ENCODE results near the gene ASB18. TPM values are rescaled to one million over a fixed set of nuclear protein-coding genes. Genes with fewer than 3 reads are reported as not detected.

Gene ASB18
- total RNA-seq, 1 donor from 2014 or later, result 2.2 TPM

DNA sequence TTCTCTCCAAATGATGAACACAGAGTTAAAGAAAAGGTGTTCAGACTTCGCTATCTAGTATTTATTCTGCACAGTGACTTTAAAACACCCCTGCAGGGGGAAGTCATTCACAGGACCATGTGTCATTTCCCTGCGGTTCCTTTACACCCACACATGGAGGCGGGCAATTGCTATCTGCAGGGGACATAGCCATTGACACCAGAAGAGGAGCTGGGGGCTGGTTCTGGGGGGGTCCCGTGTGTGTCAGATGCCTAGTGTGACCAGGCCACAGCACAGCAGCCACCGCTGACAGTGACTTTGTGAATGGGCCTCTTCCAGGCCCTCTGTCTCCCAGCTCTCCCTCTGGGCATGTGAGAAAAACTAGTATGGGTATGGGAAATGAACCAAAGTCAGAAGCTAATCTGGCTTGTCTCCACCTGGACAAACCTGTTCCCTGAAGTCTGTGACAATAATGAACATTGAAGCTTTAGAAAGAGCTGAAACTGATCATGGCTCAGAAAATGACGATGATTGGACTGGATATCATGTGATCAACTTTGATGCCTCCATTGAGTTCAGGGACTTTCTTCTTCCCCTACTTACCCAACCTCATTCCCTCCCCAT is 88.6 kb downstream of the ASB18 start:
- no peak for DNase-seq (ENCODE audit: low spot score)

DNA sequence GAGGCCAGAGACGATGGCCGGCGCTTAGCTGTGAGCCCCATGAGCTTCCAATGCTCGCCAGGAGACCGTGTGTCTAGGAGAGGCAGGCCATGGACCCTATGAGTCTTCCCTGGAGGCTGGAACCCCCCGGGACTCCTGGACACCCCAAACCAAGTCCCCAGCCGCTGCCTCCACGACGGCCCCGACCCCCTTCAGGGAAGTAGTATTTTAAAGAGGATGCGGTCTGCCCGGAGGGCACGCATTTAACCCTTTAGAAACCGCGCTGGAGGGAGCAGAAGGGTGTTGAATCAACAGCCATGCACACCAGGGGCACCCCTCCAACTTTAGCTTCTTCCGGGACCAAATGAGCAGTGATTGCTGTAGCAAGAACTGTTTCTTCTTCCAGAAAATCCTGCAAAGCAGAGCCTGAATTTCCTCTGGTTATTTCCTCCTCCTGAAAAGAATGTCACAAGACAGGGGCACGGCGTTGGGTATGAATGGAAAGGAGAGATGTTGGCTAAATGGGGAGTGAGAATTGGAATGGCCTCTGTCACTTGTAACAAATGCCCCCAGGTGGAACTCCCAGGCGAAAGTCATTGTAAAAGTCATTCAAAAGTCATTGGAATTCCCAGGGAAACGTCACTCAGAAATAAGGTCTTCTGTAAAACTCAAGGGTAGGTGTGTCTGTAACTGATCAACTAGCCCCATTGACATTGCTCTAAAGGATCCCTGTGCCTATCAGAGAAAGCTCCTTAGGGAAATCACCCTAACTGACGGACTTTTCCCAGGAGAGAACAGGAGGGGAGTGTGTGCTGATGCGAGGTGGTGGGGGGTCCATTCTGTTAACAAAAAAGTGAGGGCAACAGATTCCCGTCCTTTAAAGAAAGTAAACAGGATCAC is 90.2 kb downstream of the ASB18 start:
- DNase-seq (ENCODE audit: low spot score), result no peak

DNA sequence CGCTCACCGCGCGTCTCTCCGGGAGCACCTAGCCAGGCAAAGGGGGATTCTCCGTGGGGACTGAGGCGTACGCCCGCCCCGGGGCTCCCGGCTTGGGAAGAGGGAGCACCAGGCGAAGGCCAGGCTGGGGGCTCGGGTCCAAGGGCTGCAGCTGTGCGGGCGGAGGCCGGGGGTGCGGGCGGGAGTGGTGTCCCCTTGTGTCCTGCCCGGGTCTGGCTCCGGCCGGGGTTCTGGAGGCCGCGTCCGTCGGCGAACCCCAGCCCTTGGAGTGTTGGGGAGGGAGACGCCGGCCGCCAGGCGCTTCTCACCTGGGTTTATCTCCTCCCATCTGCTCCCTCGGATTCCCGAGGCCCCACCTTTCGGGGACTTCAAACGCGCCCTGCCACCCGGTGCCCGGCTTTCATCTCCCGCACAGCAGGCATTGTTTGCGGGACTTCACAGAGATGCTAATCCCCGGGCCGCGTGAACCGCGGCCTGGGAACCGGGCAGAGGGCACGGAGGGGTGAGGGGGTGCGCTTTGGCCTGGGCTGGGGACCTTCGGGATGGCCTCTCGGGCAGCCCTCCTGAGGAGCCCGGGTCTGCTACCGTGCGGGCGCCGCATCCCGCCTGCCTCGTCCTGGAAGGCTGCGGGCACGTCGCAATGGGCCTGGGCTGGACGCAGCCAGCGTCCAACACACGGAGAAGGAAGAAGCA is 91.0 kb downstream of the ASB18 start:
- no peak for DNase-seq (ENCODE audit: low spot score)

DNA sequence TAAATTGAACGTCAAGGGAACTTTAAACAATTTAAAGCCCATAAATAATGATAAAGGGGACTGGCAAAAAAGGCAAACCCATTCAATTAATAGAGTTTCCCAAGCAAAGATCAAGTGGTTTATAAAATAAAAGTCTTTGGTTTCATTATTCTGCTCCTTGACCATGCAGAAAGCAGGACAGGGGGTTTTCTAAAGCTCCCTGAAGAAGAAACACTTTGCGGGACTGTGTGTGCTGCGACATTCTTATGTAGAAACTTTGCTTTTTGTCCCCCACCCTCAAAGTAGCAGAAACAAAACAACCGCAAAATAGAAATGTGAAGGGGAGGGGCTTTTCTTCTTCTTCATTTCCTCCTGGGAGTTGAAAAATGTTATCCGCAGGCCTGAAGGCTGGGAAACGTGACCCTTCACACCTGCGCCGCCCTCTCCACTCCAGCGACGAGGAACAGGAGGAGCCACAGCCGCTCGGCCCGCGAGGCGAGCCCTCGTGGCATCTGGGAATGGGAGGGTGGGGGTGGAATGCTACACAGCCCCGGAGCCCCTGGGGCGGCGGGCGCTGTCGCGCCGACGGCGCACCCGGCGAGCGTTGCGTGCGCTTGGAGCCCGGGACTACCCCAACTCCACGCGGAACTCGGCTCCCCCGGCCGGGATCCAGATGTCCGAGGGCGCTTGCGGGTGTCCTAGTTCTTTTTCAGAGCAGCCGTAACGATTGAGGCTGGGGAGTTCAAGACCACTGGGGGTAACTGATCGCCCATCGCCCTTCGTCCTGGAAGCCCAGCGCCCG is 91.8 kb downstream of the ASB18 start:
- DNase-seq (ENCODE audit: low spot score), result no peak

DNA sequence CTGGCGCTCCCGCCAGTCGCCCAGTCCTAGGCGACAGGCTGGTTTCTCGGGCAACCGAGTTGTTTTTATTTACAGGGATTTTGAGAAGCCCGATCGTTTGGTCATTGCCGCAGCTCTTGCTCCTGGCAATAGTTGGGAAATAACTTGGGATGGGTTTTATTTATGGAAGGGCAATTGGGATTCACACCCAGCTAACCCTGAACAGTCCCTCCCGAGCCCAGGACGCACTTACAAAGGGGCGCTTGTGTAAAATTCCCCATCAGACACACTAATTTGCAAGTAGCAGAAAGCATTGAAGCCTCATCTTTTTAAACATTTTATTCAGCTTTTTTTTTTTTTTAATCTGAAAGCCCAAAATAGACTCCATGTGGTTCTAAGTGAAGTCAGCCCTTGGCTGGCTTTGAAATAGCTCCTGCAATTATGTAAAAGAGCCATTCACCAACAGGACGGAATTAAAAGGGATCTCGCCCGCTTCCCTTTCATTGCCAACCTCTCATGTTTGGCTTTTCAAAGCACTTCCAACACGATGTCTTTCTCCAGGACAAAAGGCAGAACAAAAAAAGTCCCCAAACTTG is 92.4 kb downstream of the ASB18 start:
- DNase-seq (ENCODE audit: low spot score), result no peak

DNA sequence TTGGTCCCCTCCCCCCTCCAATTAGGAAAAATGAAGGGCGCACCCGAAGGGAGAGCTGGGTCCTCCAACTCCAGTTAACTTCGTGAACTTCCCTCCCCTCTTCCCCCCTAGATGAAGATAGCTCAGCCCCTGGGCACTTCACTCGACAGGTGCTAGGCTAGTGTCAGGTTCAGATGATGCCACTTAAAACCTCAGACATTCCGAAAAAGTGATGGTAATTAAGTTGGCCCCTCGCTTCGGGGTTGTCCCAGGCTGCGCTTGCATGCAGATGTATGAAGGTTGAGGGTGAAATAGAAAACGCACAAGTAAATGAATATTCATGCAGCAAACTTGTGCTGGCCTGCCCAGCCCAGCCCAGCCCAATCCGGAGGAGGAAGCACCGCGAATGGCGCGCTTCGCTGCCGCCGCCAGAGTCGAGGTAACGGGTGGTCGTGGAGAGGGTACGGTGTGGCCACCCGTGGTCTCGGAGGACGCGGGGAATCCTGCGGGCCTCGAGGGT is 93.0 kb downstream of the ASB18 start:
- no peak for DNase-seq (ENCODE audit: low spot score)

DNA sequence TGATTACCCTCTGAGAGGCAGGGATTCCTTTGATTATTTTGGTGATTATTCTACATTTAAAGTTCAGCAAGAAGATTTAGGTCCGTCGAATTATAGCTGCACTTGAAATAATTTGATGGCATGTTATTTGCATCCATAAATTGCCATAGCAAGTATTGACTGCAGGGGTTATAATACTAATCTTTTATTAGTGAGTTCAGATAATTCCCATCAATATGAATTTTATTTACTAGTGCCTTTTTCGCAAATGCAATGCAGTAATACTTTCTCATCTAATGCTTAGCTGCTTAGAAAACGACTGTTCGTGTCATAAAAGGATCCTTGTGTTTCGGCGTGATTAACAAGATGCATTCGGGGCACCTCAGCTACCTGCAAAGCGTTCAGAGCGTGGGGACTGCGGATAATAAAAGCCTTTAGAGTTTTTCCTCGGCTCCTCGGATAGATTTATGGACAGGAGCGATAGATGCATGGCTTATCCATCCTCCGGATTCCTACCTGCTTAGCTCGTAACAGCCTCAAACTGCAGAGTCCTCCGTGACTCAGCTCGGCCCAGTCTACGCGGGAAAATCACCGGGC is 93.5 kb downstream of the ASB18 start:
- no peak for DNase-seq (ENCODE audit: low spot score)

DNA sequence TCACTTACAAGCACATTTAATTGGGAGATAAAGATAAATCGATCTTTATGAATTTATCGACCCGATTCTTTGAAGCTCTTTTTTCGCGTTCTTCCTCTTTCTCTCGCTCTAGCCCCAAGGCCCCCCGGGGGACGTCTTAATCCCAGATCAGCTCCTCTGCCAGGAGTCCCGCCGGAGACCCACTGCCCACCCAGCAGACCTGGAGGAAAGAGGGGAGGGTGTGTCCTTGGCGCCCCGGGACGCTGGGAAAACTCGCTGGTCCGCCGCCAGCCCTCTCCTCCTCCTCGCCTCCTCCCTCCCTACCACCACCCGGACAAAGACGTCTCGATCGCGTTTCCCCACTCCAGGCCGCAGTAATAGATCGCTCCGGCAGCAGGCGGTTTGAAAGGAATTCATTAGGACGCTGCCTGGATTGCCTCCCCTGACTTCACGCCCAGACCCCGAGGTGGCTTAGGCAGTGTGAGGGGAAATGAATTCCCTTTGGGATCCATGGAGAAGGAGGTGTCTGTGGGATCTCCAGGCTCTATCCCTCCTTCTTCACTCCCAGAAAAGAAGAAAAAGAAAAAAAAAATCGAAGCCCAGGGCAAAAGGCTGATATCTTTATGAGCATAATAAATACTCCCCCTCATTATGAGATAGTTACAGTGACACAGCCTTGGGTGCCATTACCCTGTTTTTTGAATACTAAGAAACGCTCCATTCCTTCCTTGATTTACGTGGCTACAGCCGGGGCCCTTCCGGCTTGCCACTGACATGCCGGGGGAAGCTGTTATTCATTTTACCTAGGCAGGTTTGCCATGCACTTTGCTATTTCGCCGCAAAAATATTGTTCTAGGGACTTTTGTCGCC is 94.2 kb downstream of the ASB18 start:
- no peak for DNase-seq (ENCODE audit: low spot score)

DNA sequence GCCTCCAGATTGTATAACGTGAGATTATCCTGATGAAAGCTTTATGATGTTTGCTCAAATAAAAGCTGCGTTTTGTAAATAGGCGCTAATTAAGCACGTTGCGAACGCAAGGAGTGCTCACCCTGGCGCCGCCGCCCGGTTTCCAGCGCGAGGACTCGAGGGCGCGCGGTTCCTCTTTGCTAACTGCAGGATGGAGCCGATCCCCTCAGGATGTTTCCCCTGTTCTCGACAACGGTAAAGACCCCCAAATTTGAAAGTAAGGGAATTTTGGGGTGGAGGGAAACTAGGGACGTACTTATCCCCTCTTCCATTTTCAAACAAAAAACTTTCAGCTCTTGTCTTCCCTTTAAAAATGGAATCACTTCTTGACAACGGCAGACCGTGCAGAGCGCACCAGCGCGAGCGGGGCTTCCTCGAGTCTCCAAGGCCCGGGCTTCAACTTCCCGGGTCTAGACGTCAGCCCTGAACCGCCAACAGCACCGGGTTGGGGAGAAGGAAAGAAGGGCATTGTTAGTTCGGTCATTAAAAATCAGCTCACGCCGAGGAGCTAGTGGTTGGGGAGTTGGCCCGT is 95.0 kb downstream of the ASB18 start:
- no peak for DNase-seq (ENCODE audit: low spot score)

DNA sequence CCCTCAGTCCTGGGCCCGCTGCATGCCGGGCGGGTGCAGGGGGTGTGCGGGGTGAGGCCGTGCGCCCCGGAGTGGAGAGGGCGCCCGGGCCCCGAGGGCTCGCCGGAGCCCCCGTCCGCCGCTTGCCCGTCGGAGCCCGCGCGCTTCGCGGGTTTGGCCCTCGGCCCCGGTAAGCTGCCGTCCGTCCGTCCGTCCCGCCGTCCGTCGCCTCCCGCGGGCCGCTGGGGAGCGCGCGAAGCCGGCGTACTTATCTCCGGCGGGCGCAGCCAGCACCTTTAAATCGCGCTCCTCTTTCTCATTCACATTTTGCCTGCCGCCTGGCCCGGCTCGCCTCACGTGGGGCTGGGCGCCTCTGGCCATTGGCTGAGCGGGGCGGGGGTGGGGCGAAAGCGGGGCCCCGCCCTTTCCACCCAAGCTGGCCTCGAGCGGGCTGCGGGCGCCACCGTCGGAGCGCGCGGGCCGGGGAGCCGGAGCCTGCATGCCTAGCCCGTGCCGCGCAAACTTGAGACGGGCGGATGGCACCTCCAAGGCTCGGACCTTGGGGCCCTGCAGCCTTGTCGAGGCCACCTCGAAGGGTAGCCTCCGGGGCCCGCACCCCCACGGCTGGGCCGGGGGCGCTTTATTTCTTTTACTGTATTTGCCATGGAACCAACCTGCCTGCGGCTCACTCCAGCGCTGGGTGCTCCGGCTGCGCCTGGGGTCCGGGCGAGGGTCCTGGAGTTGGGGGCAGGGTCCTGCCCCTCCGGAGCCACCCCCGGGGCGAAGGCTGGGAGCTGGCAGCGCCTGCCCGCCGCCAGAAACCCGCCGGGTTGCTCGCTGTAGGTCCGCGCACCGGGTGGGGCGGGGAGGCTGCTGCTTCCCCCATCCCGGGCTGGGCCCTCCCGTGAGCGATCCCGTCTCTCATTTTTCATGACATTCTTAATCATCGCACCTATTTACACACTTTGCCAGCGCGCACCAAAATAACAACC is 95.8 kb downstream of the ASB18 start, which contains the start of gene GBX2:
Gene GBX2, minus strand, starts transcription at position 277 of the 971 bp plus-strand sequence. CDS start 415 bp downstream, outside the sequence.
- DNase-seq (ENCODE audit: low spot score), result peak; percentile 61

DNA sequence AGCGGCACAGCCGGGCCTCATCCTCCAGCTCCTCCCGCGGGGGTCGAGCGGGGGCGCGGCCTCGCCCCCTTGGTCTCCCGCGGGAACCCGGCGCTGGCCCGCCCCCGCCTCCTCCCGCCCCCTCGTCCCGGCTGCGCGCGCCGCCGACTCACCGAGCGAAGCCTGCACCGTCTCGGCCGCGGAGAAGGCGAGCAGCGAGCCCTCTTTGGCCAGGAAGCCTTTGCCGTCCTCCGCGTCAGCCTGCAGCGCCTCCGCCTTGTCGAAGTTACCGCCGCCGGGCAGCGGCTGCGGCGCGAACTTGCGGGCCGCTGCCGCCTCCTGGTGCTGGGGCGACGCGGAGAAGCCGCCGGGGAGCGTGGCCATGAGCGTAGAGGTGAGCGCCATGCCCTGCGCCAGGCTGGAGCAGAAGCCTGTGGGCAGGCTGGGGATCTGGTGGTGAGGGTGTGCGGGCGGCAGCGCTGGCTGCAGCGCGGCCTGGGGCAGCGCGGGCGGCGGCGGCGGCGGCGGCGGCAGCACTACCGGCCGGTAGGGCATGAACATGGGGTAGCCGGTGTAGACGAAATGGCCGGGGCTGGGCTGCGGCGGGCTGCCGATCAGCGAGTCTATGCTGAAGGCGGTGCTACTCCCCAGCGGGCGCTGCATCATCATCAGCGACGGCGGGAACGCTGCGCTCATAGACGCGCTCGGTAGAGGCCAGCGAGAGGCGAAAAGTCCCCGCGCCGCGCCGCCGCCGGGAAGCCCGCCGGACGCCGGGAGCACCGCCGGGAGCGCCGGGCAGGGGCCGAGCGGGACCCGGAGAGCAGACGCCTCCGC is 96.7 kb downstream of the ASB18 start:
- DNase-seq (ENCODE audit: low spot score), result no peak

DNA sequence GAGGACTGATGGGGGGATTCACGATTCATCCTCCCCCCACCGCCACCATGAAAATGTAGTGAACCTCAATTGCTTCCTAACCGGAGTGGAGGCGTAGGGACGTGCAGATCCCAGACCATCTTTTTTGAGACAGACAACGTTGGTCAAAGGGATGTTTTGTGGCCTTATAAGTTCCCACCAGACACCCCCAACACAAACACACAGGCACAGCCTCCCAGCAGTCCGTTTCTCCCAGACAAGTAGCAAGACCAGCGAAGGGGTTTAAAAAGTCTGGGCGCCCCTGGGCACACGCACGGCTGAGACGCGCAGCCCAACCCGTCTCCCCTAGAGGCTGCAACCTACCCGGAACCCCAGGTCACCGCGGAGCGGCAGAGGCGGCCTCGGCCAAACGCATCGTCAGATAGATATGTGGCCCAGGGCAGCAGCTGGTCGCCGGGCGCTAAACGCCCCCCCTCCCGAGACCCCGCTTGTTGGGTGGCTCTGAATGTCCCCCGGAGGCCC is 97.4 kb downstream of the ASB18 start:
- no peak for DNase-seq (ENCODE audit: low spot score)

DNA sequence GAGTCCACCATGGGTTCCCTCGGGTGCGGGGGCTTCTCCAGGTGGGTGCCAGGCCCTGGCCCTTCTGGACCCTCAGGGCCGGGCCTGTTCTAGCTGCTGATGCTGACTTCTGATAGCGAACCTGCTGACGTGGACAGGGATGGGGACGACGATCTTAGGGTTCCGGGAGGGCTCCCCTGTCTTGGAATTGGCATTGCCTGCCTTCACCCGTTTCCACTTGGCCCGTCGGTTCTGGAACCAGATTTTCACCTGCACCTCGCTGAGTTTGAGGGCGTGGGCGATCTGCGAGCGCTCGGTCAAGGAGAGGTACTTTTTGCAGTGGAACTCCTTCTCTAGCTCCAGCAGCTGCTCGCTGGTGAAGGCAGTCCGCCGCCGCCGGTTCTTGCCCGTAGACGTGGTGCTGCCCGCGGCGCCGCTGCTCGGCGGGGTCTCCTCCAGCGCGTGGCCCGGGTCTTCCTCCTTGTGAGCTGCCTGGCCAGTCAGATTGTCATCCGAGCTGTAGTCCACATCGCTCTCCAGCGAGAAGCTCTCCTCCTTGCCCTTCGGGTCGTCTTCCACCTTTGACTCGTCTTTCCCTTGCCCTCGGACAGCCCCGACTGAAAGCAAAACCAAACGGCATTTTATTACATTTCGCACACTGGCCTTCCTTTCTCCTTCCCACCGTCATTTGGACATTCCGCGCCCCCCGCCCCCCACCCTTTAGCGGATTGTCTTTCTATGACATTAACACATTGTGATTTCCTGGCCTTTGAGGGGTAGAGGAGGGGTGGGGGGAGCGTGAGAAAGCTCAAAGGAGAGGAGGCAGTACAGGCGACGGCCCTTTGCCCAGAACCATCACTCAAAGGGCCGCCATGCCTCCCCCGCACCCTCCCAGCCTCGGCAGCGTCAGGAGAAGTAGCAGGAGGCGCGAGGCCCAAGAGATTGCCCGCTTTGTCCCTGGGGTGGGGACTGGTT is 98.1 kb downstream of the ASB18 start:
- no peak for DNase-seq (ENCODE audit: low spot score)

DNA sequence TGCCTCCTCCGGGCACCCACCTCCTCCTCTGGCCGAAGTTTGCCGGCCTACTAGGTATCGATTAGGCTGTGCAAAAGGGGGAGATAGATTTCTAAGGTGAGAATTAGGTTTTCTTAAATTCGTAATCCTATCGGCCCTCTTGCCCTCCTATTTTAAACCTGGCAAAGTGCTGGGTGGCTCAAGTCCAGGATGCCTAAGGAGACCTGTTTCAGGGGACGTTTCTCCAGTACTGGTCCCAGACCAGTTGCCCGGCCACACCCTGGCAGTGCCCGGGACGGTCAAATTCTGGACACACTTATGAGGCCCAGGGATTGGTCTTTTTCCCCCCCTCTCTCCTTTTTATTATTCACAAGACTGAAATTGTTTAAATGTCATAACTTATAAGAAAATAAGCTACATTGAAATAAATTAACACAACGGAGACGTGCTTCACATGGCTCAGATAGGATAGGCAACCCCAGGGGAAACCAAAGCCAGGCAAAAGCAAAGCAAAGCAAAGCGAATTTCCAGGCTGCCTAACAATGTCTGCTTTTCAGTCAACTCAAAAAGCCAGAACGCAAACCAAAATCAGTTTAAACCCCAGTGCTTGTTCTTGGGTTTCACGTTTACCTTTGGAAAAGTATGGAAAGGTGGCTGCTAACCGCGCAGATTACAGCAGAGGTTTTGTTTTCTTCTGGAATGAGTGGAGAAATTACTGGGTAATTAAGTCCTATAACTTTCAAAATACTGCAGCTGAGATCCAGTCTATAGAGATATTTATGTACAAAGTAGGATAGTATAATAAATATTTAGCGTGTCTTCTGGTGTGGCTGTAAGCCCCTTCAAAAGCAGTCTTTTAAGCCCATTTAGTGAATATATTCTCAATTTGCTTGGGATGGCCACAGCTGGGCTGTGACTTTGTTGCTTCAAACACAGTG is 99.0 kb downstream of the ASB18 start:
- DNase-seq (ENCODE audit: low spot score), result no peak
